GM06990 (cell line): ENCODE data around the gene PCAT7.

Experiments used
- DNase-seq: peaks from one replicate; pipeline ENCODE4 v3.0.0-alpha.2; 2011; ENCODE audit not compliant: insufficient read length; ENCODE audit errors: extremely low read depth
- H3K27me3 ChIP-seq: replicated peaks from 2 replicates; pipeline ENCODE4 v1.6.0; 2011; ENCODE audit warnings: low read length; ENCODE audit not compliant: control insufficient read depth, insufficient read depth
- H3K36me3 ChIP-seq: 2 replicates; pipeline ENCODE4 v1.5.1; 2011; ENCODE audit warnings: low read length; ENCODE audit not compliant: control insufficient read depth, insufficient read depth
- H3K4me3 ChIP-seq: replicated peaks from 2 replicates; pipeline ENCODE4 v1.5.1; 2011; ENCODE audit warnings: low read depth, mild to moderate bottlenecking, control low read depth, low read length
- TF ChIP-seq, protein P1 (sequence below): IDR thresholded peaks from 2 replicates; pipeline ENCODE4 v1.5.1; 2011; ENCODE audit warnings: low read length, control low read depth, mild to moderate bottlenecking, inconsistent platforms; ENCODE audit not compliant: insufficient read depth, poor library complexity, severe bottlenecking

The PCAT7 gene

DNA sequence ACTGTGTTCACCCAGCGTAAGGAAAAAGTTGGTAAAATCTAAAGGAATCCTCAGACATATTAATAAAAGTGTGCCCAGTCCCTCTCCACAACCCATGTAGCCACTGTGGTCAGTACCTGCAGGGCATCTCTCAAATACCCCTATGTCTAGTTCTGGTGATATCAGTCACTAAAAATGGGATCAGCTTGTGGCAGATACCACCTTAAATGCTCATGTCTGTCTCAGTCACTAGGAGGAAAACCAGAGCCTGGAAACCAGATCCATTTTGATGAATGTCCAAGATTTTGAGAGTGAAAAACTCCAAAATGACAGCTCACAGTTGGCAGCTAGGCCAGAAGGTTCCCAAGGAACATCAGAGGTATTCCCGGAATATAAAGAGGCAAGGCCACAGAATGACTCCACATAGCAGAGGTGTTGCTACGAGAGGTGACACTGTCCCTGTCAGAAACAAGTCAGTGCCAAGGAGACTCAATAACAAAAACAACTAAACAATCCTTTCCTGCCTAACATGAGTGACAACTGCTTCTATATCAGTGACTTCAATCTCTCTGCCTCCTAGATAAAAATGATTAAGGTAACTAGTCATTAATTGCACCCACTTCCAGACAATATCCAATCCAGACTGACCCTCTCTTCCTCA is 13.5 kb downstream of the PCAT7 start:
- Histone ChIP-seq H3K4me3 (no peak overlapping the region), H3K27me3 (no peaks in the 10 kb centered on the region), H3K36me3 (no peaks in the 10 kb centered on the region)
- TF ChIP-seq, protein P1, sequence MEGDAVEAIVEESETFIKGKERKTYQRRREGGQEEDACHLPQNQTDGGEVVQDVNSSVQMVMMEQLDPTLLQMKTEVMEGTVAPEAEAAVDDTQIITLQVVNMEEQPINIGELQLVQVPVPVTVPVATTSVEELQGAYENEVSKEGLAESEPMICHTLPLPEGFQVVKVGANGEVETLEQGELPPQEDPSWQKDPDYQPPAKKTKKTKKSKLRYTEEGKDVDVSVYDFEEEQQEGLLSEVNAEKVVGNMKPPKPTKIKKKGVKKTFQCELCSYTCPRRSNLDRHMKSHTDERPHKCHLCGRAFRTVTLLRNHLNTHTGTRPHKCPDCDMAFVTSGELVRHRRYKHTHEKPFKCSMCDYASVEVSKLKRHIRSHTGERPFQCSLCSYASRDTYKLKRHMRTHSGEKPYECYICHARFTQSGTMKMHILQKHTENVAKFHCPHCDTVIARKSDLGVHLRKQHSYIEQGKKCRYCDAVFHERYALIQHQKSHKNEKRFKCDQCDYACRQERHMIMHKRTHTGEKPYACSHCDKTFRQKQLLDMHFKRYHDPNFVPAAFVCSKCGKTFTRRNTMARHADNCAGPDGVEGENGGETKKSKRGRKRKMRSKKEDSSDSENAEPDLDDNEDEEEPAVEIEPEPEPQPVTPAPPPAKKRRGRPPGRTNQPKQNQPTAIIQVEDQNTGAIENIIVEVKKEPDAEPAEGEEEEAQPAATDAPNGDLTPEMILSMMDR = no peak
- no peak for DNase-seq

DNA sequence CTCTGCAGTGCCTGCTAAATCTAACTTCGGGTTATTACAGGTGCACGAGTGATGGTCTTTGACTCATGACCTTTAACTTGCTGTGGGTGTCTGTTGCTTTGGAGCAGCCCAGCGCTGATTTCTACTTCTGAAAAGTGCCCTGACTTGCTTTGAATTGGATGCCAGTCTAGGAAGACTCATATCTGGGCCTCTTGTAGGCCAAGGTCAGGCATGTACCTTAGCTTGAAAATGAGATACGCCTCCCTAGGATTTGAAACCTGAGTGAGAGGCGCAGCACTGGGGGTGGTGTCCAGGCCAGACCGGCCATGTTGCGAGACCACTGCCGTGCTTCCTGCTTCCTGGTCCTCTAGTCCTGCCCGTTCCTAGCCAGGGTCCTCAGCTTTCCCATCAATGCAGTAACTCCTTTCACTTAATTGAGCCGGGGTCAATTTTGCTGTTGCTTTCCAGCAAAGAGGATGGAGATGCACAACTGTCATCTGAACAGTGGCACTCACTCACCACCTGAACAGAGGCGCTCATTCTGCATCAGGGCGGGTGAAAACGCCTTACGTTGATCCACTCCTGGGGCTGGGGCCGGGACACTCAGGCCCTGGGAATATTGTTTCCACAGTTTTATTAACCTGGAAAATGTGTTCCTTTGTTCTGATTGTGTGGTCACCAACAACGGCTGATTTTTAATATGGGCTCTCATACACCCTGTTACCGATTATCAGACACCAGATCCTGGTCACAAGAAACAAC is 14.3 kb downstream of the PCAT7 start:
- no peak overlapping the region for H3K4me3 ChIP-seq
- DNase-seq = no peak
- H3K27me3 ChIP-seq = no peaks in the 10 kb centered on the region
- TF ChIP-seq, protein P1 = no peak
- H3K36me3 ChIP-seq = no peaks in the 10 kb centered on the region

DNA sequence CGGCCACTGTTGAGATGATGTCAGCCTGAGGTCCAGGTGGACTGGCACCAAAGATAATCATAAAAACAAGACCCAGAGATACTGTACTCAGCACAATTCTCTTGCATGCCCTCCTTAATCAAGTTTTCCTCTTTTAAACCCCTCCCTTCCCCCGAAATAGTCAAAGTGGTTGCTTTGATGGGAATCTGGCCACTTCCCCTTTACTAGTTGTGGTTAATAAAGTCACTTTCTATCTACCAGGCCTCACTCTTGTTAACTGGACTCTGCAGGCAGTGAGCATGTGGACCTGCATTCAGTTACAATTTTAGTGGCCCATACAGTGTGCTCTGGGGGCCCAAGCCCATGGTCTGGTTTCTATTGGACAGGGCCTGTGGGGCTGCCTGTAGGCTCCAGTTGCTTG is 21.2 kb downstream of the PCAT7 start:
- no peaks in the 10 kb centered on the region for H3K27me3 ChIP-seq

DNA sequence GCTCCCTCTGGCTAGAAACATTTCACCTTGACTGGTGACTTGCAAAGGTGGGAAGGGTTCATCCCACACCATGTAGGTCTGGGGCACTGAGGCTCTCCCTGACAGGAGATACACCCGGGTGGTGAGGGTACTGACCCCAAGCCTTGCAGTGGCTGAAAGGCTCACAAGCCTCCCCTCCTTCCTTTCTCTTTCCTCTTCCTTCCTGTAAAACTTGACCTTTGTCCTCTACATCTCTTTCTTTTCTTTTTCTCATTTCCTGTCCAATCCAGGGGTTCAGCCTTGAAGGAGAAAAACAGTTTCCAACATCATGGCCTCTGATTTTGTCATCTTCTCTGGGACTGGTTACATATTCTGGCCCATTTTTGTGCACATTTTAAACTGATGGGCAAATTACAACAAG is 22.2 kb downstream of the PCAT7 start:
- Histone ChIP-seq H3K4me3 (no peak overlapping the region), H3K36me3 (no peaks in the 10 kb centered on the region), H3K27me3 (no peaks in the 10 kb centered on the region)
- DNase-seq = no peak
- TF ChIP-seq, protein P1 = no peak

More for the DNA sequence above, 21.2 kb downstream of the PCAT7 start:
- no peak for DNase-seq
- Histone ChIP-seq H3K36me3 (no peaks in the 10 kb centered on the region), H3K4me3 (no peak overlapping the region)
- TF ChIP-seq, protein P1 = no peak

DNA sequence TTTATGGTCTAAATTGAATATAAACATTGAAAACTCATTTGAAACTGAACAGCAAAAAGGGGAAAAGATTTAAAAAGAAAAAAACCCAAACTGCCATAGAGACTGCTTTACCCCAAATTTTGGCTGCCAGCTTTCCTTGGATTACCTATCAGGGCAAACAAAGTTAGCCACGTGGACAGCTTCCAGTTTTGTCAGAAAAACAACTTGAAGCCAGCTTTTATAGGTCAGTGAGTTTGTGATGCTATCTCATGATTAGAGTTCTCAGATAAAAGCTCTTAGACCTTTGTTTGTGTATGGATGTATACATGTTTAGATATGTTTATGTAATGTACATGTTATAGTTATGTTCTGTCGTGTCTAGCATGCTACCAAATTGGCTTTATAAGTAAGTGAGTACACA is 22.7 kb downstream of the PCAT7 start:
- Histone ChIP-seq H3K4me3 (no peak overlapping the region), H3K36me3 (no peaks in the 10 kb centered on the region), H3K27me3 (no peaks in the 10 kb centered on the region)
- no peak for DNase-seq
- TF ChIP-seq, protein P1 = no peak
